HepG2 (cell line): ENCODE results near the gene ALOX5AP. TPM values are rescaled to one million over a fixed set of nuclear protein-coding genes. Genes with fewer than 3 reads are reported as not detected.

ENCODE experiments used
- ATAC-seq: fragments of 200-7000 bp; cut with Tn5 transposase; 3 replicates; pipeline ENCODE4 v1.9.1; 2020; ENCODE audit warnings: mild to moderate bottlenecking, moderate library complexity
- BruUV-seq: library from RNA; stranded (reverse); fragments of 400-500 nt; replicated peaks from 2 replicates; lab custom pipeline; 2021; lab: Mats Ljungman, UMichigan
- CTCF ChIA-PET: fragments of 300-600 bp; formaldehyde crosslinking; extraction: SDS; loops from one replicate; lab custom pipeline; 2021; ENCODE audit warnings: low total read pairs, inconsistent platforms, low intra/inter-chr PET ratio; lab: Yijun Ruan, JAX
- POLR2A ChIA-PET: fragments of 350-600 bp; sonication (Branson Sonifier 250); formaldehyde crosslinking; loops from one replicate; lab custom pipeline; 2020; ENCODE audit warnings: antibody characterized with exemption, inconsistent platforms; lab: Yijun Ruan, JAX
- DNase-seq: peaks from one replicate; pipeline ENCODE4 v3.0.0-alpha.2; 2015; ENCODE audit warnings: low spot score
- FAIRE-seq: peaks from 3 replicates; lab custom pipeline; 2011; peaks lifted over from hg19 to GRCh38; lab: Jason Lieb, UNC
- H2AFZ ChIP-seq: one replicate; pipeline ENCODE4 v1.6.1; 2011; ENCODE audit warnings: low read length, inconsistent platforms
- H3K27ac ChIP-seq: fragments of 300-600 bp; 3 replicates; pipeline ENCODE4 v1.8.0; 2011; ENCODE audit warnings: mixed run types, mild to moderate bottlenecking, mixed read lengths, low read length, inconsistent platforms; ENCODE audit not compliant: insufficient read depth; ENCODE audit errors: extremely low read length
- H3K27me3 ChIP-seq, 2 experiments: fragments of 200-600 bp in 1 of 2; 2 replicates in 1 of 2; 3 replicates in 1 of 2; pipeline versions ENCODE4 v1.6.0 to v1.8.0; 2011; ENCODE audit warnings: low read length in 2 of 2, mild to moderate bottlenecking in 2 of 2, moderate library complexity in 2 of 2, inconsistent platforms in 1 of 2; ENCODE audit not compliant: insufficient read depth in 2 of 2, control insufficient read depth in 1 of 2
- H3K36me3 ChIP-seq, 2 experiments: fragments of 200-600 bp in 1 of 2; replicated peaks in 1 of 2; 2 replicates in 1 of 2; 3 replicates in 1 of 2; pipeline versions ENCODE4 v1.5.1 to v1.8.0; 2011; ENCODE audit warnings: low read length in 2 of 2, inconsistent platforms in 1 of 2; ENCODE audit not compliant: insufficient read depth in 2 of 2, control insufficient read depth in 1 of 2
- H3K4me1 ChIP-seq: 2 replicates; pipeline ENCODE4 v1.5.1; 2012; ENCODE audit warnings: low read length, inconsistent platforms; ENCODE audit not compliant: insufficient read depth
- H3K4me2 ChIP-seq: 2 replicates; pipeline ENCODE4 v1.6.0; 2011; ENCODE audit warnings: low read depth, low read length, inconsistent platforms
- H3K4me3 ChIP-seq, 3 experiments: fragments of 200-600 bp in 1 of 3; sonication (generic), shearing (Covaris generic) in 1 of 3; replicated peaks in 1 of 3; 2 replicates each; pipeline ENCODE4 v1.5.1; 2011 to 2016; ENCODE audit warnings: low read length in 3 of 3, inconsistent platforms in 2 of 3, low read depth in 2 of 3, mild to moderate bottlenecking in 2 of 3, control low read depth in 1 of 3, mixed read lengths in 1 of 3; ENCODE audit not compliant: insufficient read depth in 1 of 3
- H3K79me2 ChIP-seq: one replicate; pipeline ENCODE4 v1.6.1; 2011; ENCODE audit warnings: low read length, inconsistent platforms; ENCODE audit not compliant: insufficient read depth
- H3K9ac ChIP-seq: 2 replicates; pipeline ENCODE4 v1.6.0; 2011; ENCODE audit warnings: mild to moderate bottlenecking, low read depth, low read length, inconsistent platforms; ENCODE audit not compliant: insufficient read depth
- H3K9me3 ChIP-seq: 2 replicates; pipeline ENCODE4 v1.5.1; 2012; ENCODE audit warnings: mild to moderate bottlenecking, low read length
- H4K20me1 ChIP-seq: 2 replicates; pipeline ENCODE4 v1.6.0; 2011; ENCODE audit warnings: inconsistent platforms, mild to moderate bottlenecking, low read length, moderate library complexity; ENCODE audit not compliant: insufficient read depth
- ARID5B ChIP-seq: IDR thresholded peaks from 2 replicates; pipeline ENCODE4 v1.4.0; 2020; ENCODE audit warnings: mild to moderate bottlenecking, missing genetic modification reagents
- FOSL2 ChIP-seq: sonication (generic); formaldehyde crosslinking; IDR thresholded peaks from 2 replicates; pipeline ENCODE4 v1.4.0; 2020; ENCODE audit warnings: missing genetic modification reagents
- MAFK ChIP-seq, 2 experiments: IDR thresholded peaks in 1 of 2; conservative IDR thresholded peaks in 1 of 2; 2 replicates each; pipeline ENCODE4 v1.6.1; 2011; ENCODE audit warnings: improper control_type of control experiment in 2 of 2, low read length in 2 of 2
- MAX ChIP-seq: IDR thresholded peaks from 2 replicates; pipeline ENCODE4 v1.6.1; 2012; ENCODE audit warnings: inconsistent platforms
- ZNF180 ChIP-seq: sonication (generic); formaldehyde crosslinking; IDR thresholded peaks from 2 replicates; pipeline ENCODE4 v1.4.0; 2020; ENCODE audit warnings: low read depth, missing genetic modification reagents, borderline replicate concordance
- ZSCAN30 ChIP-seq: sonication (generic); formaldehyde crosslinking; IDR thresholded peaks from 2 replicates; pipeline ENCODE4 v1.5.0; 2020; ENCODE audit warnings: mild to moderate bottlenecking, missing genetic modification reagents
- WGBS: methylation state at CpG from one replicate; pipeline ENCODE4 v1.1.6; 2017; ENCODE audit warnings: low lambda C conversion rate; 5-methylcytosine and 5-hydroxymethylcytosine counted together
- in situ Hi-C: cut with HindIII; loops from 2 replicates; pipeline ENCODE4 v1.10.0; 2017; ENCODE audit warnings: low pct_unique_long_range_greater_than_20kb; ENCODE audit not compliant: extremely low pct_ligation_motif_present
- intact Hi-C: fragments of 100-400 bp; cut with micrococcal nuclease; formaldehyde crosslinking; loops from one replicate; pipeline ENCODE4 v1.10.0; 2022; ENCODE audit not compliant: unreplicated experiment
- polyA plus RNA-seq, 8 experiments: library from polyadenylated mRNA; depleted of rRNA in 3 of 8; stranded (reverse) in 7 of 8; unstranded in 1 of 8; fragments of >200 nt; fragmentation: Illumina TruSeq in 4 of 8; extraction: Trizol in 4 of 8; gene quantifications; 2 replicates each; pipeline versions ENCODE4 v1.2.1 to v1.2.3, GENCODE V29; 2011 to 2016; ENCODE audit warnings: low read depth in 4 of 8, missing spikeins in 1 of 8, mixed read lengths in 1 of 8; ENCODE audit not compliant: insufficient read depth in 1 of 8
- total RNA-seq, 5 experiments: library from RNA; depleted of rRNA; stranded (reverse); fragments of >200 nt; fragmentation: Illumina TruSeq; extraction: Trizol; gene quantifications; 2 replicates each; pipeline ENCODE4 v1.2.3, GENCODE V29; 2016; ENCODE audit warnings: low read depth in 1 of 5

The ALOX5AP gene
- total and polyA plus RNA-seq, 2 of the 13 experiments (the other 11 are each of a cell fraction or from before 2014, with no cell fraction given): 0.97 to 1.2 TPM

GRCh38 chr13:30735025-30735871 lies at the start of gene ALOX5AP (continued):
- TF ChIP-seq MAX (no peak), MAFK (conservative IDR thresholded peaks at IDR 0.05 in 1 of 2, IDR thresholded peaks at IDR 0.05 in 1 of 2; ENCODE audit: low read length in 2 of 2) (no peak)
- TF ChIP-seq, all 625 proteins: peak for 0

GRCh38 chr13:30685987-30686386 lies 49.4 kb upstream of the ALOX5AP start:
- TF ChIP-seq ZNF180 (CRISPR knock-in tag) (no peak), FOSL2 (CRISPR knock-in tag) (no peak), ARID5B (CRISPR knock-in tag) (no peak), ZSCAN30 (no peak)
- no TSS peak for BruUV-seq
- no peak for FAIRE-seq
- Histone ChIP-seq H3K9ac (no peak overlapping the region), H3K27ac (no peak overlapping the region), H3K9me3 (no peaks in the 10 kb centered on the region), H3K4me1 (peaks cover 11% of the 10 kb centered on the region; the same call in 1 of the 2 replicates), H3K4me2 (no peak overlapping the region), H3K36me3 (no peaks in the 10 kb centered on the region), H3K4me3 (no peak overlapping the region), H3K79me2 (no peaks in the 10 kb centered on the region), H4K20me1 (no peaks in the 10 kb centered on the region), H2AFZ (no peak overlapping the region), H3K27me3 (peaks cover 0 to 3% of the 10 kb centered on the region in 2 experiments; a peak in 2 of 5 replicates)
- CTCF ChIA-PET: no interaction called here
- no peak for DNase-seq
- intact Hi-C loops: no loop called here
- 0% methylated on average over 2 of the region's 2 CpGs for WGBS
- in situ Hi-C loops: loop anchor here (10.0 kb wide), 1 partner anchor 59 kb away; no protein-coding TSS in a partner anchor
- POLR2A ChIA-PET: no interaction called here
- ATAC-seq: no peak
